BJ (cell line): Measurements from ENCODE around the gene AFF4. TPM values are rescaled to one million over a fixed set of nuclear protein-coding genes. Genes with fewer than 3 reads are reported as not detected.

ENCODE experiments used
- CTCF ChIA-PET: fragments of 350-600 bp; formaldehyde crosslinking; extraction: SDS; loops from one replicate; lab custom pipeline; 2021; ENCODE audit warnings: antibody characterized with exemption, inconsistent platforms; lab: Yijun Ruan, JAX
- POLR2A ChIA-PET: fragments of 300-600 bp; sonication (Branson Sonifier 250); formaldehyde crosslinking; extraction: SDS; loops from one replicate; lab custom pipeline; 2021; ENCODE audit warnings: antibody characterized with exemption; lab: Charles Lee
- DNase-seq: peaks from one replicate; pipeline ENCODE4 v3.0.0-alpha.2; 2011; ENCODE audit warnings: low read depth
- H3K27me3 ChIP-seq: 2 replicates; pipeline ENCODE4 v1.6.0; 2011; ENCODE audit warnings: low read length; ENCODE audit not compliant: control insufficient read depth, insufficient read depth
- H3K36me3 ChIP-seq: 2 replicates; pipeline ENCODE4 v1.5.1; 2011; ENCODE audit warnings: low read length; ENCODE audit not compliant: control insufficient read depth, insufficient read depth
- H3K4me3 ChIP-seq: 2 replicates; pipeline ENCODE4 v1.5.1; 2011; ENCODE audit warnings: low read depth, mild to moderate bottlenecking, control low read depth, low read length
- polyA plus RNA-seq: library from polyadenylated mRNA; depleted of rRNA; stranded (reverse); fragments of >200 nt; gene quantifications from 2 replicates; pipeline ENCODE4 v1.2.3, GENCODE V29; 2011; rRNA removed
- small RNA-seq: library from RNA; depleted of rRNA; stranded (forward); fragments of <200 nt; gene quantifications from one replicate; pipeline ENCODE3, GENCODE V24; 2012; ENCODE audit warnings: low replicate concordance, low read depth; ENCODE audit not compliant: insufficient read length
- TF ChIP-seq, protein P1 (sequence below): IDR thresholded peaks from 2 replicates; pipeline ENCODE4 v1.5.1; 2011; ENCODE audit warnings: low read depth, mild to moderate bottlenecking, control low read depth, inconsistent platforms, low read length, moderate library complexity; ENCODE audit not compliant: insufficient read depth

AFF4 gene
- polyA plus RNA-seq, 1 experiment: 42.5 TPM

DNA sequence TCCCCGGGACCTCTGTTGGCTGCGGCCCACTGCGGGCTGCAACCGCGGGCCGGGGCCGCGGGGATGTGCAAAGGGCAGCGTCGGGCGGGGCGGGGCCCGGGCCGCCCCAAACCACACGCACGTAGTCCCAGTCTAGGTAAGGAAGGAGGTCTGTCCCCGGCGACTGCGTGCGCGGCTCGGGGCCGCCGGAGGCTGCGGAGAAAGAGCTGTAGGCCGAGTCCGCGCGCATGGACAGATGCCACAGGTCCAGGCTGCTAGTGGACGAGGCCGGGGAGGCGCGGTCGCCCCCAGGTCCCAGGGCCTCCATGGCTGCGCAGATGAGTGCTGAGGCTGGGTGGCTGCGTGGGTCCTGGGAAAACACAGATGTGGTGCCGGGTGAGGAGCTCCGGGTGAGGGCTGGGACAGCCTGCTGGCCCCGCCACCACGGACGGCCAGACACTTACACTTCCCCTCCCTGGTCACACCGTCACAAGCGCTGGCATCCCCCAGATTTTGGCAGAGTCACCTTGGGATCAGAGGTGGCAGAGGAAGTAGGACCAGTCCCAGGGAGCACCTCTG lies 137.5 kb downstream of the AFF4 start:
- no peaks in the 10 kb centered on the region for H3K27me3 ChIP-seq
- peaks cover 9% of the 10 kb centered on the region for H3K36me3 ChIP-seq
- no peak for DNase-seq
- H3K4me3 ChIP-seq: no peak overlapping the region
- TF ChIP-seq, protein P1, sequence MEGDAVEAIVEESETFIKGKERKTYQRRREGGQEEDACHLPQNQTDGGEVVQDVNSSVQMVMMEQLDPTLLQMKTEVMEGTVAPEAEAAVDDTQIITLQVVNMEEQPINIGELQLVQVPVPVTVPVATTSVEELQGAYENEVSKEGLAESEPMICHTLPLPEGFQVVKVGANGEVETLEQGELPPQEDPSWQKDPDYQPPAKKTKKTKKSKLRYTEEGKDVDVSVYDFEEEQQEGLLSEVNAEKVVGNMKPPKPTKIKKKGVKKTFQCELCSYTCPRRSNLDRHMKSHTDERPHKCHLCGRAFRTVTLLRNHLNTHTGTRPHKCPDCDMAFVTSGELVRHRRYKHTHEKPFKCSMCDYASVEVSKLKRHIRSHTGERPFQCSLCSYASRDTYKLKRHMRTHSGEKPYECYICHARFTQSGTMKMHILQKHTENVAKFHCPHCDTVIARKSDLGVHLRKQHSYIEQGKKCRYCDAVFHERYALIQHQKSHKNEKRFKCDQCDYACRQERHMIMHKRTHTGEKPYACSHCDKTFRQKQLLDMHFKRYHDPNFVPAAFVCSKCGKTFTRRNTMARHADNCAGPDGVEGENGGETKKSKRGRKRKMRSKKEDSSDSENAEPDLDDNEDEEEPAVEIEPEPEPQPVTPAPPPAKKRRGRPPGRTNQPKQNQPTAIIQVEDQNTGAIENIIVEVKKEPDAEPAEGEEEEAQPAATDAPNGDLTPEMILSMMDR: no peak
- ChIA-PET CTCF (interaction anchor here (1.0 to 9.4 kb wide), 3 partner anchors 8 to 59 kb away, joined by 3 to 111 read pairs (median 3); no protein-coding TSS in a partner anchor), POLR2A (no interaction called here)

Small RNA genes within 50 kb of the gene (small RNA-seq; reads per million reads assigned to genes)
- not detected for gene AC113410.1
- gene ATP6V0E1P1: not detected
- not detected for gene RF00019
- gene RNA5SP192: not detected

Other genes with a start within 250 kb of the AFF4 start
- 2.9 and 6.1 TPM in 2 replicates for gene KIF3A, start 226.1 kb downstream of the AFF4 start, polyA plus RNA-seq
- gene CCNI2, start 216.2 kb downstream of the AFF4 start, polyA plus RNA-seq: 0.15 TPM in 1 of 2 replicates, not detected in the other
- 53.2 and 67.8 TPM in 2 replicates for gene SEPTIN8, start 186.4 kb downstream of the AFF4 start, polyA plus RNA-seq
- gene SOWAHA, start 150.3 kb downstream of the AFF4 start, polyA plus RNA-seq: 0.02 TPM in 1 of 2 replicates, not detected in the other
- gene SHROOM1, start 133.0 kb downstream of the AFF4 start, polyA plus RNA-seq: 6.4 and 8.5 TPM in 2 replicates
- gene GDF9, start 97.2 kb downstream of the AFF4 start, polyA plus RNA-seq: 0.15 and 0.20 TPM in 2 replicates
- gene UQCRQ, start 97.0 kb downstream of the AFF4 start, polyA plus RNA-seq: 289 and 292 TPM in 2 replicates
- 0.31 and 0.70 TPM in 2 replicates for gene LEAP2, start 90.0 kb downstream of the AFF4 start, polyA plus RNA-seq
- gene ZCCHC10, start 62.9 kb upstream of the AFF4 start, polyA plus RNA-seq: 21.1 TPM in 2 replicates
- 16.8 and 37.5 TPM in 2 replicates for gene HSPA4, start 88.4 kb upstream of the AFF4 start, polyA plus RNA-seq